Activated naive CD4-positive, alpha-beta T cell treated with anti-CD3 and anti-CD28 coated beads for 36 hours (primary cell): Measurements from ENCODE around the gene FBXL2. TPM values are rescaled to one million over a fixed set of nuclear protein-coding genes. Genes with fewer than 3 reads are reported as not detected.

ENCODE experiments used
- total RNA-seq, 2 experiments: library from RNA; stranded (reverse); gene quantifications; one replicate each; pipeline ENCODE4 v1.2.3, GENCODE V29; 2021

The FBXL2 gene
- total RNA-seq, 2 experiments from 2014 or later = not detected

Other genes starting within 250 kb of the FBXL2 start
- gene GLB1, start 180.3 kb upstream of the FBXL2 start, total RNA-seq = 10 to 100 TPM; 32.0 to 36.3 TPM
- 1 to 10 TPM; 3.2 to 3.3 TPM for gene TMPPE, start 180.3 kb upstream of the FBXL2 start, total RNA-seq
- gene CRTAP, start 163.4 kb upstream of the FBXL2 start, total RNA-seq = 10 to 100 TPM; 48.1 to 51.1 TPM
- not detected for gene SUSD5, start 58.6 kb upstream of the FBXL2 start, total RNA-seq
- 10 to 100 TPM; 42.8 to 44.0 TPM for gene UBP1, start 163.0 kb downstream of the FBXL2 start, total RNA-seq